WERI-Rb-1 (cell line): ENCODE results near the gene DTNBP1.

ENCODE experiments used
- DNase-seq: peaks from one replicate; pipeline ENCODE4 v3.0.0-alpha.2; 2020
- H3K27ac ChIP-seq: fragments of 250-450 bp; sonication (Bioruptor Pico); 2 replicates; pipeline ENCODE4 v1.5.1; 2020; ENCODE audit warnings: mild to moderate bottlenecking, moderate library complexity
- H3K27me3 ChIP-seq: fragments of 250-450 bp; sonication (Bioruptor Pico); 2 replicates; pipeline ENCODE4 v1.5.1; 2021; ENCODE audit warnings: mild to moderate bottlenecking, low read depth, moderate library complexity; ENCODE audit not compliant: insufficient read depth, severe bottlenecking
- H3K36me3 ChIP-seq: fragments of 250-450 bp; sonication (Bioruptor Pico); 2 replicates; pipeline ENCODE4 v1.5.1; 2020; ENCODE audit warnings: mild to moderate bottlenecking, moderate library complexity
- H3K4me3 ChIP-seq: 2 replicates; pipeline ENCODE4 v1.5.1; 2011; ENCODE audit warnings: low read depth, mild to moderate bottlenecking, control low read depth, low read length
- H3K9me3 ChIP-seq: fragments of 250-450 bp; sonication (Bioruptor Pico); 2 replicates; pipeline ENCODE4 v1.5.1; 2021; ENCODE audit warnings: mild to moderate bottlenecking, moderate library complexity; ENCODE audit not compliant: severe bottlenecking
- TF ChIP-seq, protein P1 (sequence below): IDR thresholded peaks from 2 replicates; pipeline ENCODE4 v1.5.1; 2011; ENCODE audit warnings: low read depth, mild to moderate bottlenecking, control low read depth, inconsistent platforms, low read length

The DTNBP1 gene

DNA sequence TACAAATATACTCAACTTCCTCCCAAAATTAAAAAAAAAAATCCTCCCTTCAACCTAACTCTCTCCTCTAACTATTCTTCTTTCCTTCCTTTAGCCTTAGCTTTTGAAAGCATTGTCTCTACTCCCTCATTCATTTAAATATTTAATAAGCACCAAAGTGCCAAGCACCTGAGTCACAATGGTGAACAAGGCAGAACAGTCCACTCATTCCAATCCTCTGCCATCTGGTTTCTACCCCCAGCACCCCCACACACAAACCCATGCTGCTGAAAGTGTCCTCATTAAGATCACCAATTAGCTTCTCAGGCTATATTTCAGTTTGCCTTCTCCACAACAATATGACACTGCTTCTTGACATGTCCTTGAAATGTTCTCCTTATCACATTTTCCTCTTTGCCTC, 76.3 kb downstream of the DTNBP1 start:
- Histone ChIP-seq H3K27me3 (no peaks in the 10 kb centered on the region), H3K9me3 (no peaks in the 10 kb centered on the region), H3K27ac (no peak overlapping the region), H3K36me3 (no peaks in the 10 kb centered on the region), H3K4me3 (no peak overlapping the region)
- no peak for DNase-seq
- TF ChIP-seq, protein P1, sequence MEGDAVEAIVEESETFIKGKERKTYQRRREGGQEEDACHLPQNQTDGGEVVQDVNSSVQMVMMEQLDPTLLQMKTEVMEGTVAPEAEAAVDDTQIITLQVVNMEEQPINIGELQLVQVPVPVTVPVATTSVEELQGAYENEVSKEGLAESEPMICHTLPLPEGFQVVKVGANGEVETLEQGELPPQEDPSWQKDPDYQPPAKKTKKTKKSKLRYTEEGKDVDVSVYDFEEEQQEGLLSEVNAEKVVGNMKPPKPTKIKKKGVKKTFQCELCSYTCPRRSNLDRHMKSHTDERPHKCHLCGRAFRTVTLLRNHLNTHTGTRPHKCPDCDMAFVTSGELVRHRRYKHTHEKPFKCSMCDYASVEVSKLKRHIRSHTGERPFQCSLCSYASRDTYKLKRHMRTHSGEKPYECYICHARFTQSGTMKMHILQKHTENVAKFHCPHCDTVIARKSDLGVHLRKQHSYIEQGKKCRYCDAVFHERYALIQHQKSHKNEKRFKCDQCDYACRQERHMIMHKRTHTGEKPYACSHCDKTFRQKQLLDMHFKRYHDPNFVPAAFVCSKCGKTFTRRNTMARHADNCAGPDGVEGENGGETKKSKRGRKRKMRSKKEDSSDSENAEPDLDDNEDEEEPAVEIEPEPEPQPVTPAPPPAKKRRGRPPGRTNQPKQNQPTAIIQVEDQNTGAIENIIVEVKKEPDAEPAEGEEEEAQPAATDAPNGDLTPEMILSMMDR, result no peak

DNA sequence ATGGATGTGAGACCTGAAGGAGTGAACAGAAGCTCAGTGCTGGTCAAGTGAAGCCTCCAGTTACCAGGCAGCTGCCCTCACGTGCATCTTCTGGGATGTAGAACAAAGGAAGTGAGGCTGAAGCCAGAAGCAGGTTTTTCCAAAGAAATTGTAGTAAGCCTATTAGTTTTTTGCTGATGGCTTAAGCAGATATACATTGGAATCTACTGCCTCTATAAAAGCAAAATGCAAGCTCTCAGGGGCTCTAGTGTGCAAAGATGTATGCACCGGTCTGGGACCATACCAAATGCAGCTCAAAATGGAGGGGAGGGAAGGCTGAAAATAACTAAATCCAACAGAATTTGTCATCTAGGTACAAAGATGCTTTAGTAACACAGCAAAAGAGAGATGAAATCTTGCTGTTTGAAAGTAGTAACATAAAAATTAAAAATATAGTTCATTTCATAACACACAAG, 77.0 kb downstream of the DTNBP1 start:
- TF ChIP-seq, protein P1, result no peak
- DNase-seq, result no peak
- Histone ChIP-seq H3K9me3 (no peaks in the 10 kb centered on the region), H3K27ac (no peak overlapping the region), H3K27me3 (no peaks in the 10 kb centered on the region), H3K36me3 (no peaks in the 10 kb centered on the region), H3K4me3 (no peak overlapping the region)

DNA sequence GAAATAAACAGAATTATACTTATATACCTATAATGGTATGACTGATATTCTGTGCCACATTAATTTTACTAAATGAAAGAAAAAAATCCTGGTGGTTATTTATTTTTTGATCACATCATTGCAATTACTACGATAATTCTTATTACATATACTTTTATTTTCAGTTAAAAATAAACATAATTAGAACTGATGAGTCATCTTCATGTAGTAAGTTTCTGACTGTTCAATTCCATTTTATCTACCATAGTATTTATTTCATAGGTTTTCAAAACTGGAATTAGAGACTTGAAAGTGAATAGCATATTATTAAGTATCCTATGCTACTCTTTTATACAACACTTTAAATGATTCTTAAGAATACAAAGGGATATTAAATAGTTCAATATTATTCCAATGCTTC, 80.3 kb downstream of the DTNBP1 start:
- TF ChIP-seq, protein P1, result no peak
- DNase-seq, result no peak
- Histone ChIP-seq H3K36me3 (no peaks in the 10 kb centered on the region; the same call in 1 of the 2 replicates), H3K4me3 (no peak overlapping the region), H3K27ac (no peak overlapping the region), H3K27me3 (no peaks in the 10 kb centered on the region), H3K9me3 (peaks cover 2% of the 10 kb centered on the region)

DNA sequence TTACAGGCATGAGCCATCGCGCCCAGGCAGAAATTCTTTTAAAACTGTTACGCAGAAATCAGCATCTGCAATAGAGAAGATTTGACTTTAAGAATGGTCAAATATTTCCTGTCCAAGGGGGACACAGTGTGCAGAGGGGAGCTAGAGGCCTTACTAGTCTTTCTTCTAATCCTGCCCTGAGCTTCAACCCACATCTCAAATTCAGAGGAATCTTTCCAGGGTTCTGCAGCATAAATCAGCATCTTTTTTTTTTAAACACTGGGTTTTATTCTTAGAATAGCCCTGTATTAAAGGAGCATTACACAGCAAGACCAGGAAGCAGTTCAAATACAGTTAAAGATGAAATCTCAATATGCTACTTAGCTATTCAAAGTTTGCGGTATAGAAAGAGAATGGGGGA, 81.1 kb downstream of the DTNBP1 start:
- Histone ChIP-seq H3K27ac (no peak overlapping the region), H3K36me3 (no peaks in the 10 kb centered on the region; the same call in 1 of the 2 replicates), H3K4me3 (no peak overlapping the region), H3K9me3 (peaks cover 2% of the 10 kb centered on the region), H3K27me3 (no peaks in the 10 kb centered on the region)
- TF ChIP-seq, protein P1, result no peak
- DNase-seq, result no peak

DNA sequence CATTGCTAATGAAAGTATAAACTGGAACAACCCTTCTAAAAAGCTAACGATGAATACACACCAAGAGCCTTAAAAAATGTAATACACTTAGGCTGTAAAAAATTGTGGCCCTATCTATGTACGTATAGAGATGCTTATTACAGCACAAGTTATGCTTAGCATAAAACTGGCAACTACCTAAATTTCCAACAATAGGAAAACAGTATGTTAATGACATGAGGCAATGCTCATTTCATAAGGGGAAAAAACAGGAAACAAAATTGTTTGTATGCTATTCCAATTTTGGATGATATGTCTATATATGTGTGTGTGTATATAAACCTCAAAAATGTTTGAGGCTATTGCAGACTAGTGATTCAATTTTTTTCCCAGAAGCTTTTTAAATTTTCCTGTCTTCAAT, 82.5 kb downstream of the DTNBP1 start:
- Histone ChIP-seq H3K9me3 (peaks cover 2% of the 10 kb centered on the region), H3K36me3 (no peaks in the 10 kb centered on the region; the same call in 1 of the 2 replicates), H3K27ac (no peak overlapping the region), H3K4me3 (no peak overlapping the region), H3K27me3 (no peaks in the 10 kb centered on the region)
- no peak for DNase-seq
- TF ChIP-seq, protein P1, result no peak

DNA sequence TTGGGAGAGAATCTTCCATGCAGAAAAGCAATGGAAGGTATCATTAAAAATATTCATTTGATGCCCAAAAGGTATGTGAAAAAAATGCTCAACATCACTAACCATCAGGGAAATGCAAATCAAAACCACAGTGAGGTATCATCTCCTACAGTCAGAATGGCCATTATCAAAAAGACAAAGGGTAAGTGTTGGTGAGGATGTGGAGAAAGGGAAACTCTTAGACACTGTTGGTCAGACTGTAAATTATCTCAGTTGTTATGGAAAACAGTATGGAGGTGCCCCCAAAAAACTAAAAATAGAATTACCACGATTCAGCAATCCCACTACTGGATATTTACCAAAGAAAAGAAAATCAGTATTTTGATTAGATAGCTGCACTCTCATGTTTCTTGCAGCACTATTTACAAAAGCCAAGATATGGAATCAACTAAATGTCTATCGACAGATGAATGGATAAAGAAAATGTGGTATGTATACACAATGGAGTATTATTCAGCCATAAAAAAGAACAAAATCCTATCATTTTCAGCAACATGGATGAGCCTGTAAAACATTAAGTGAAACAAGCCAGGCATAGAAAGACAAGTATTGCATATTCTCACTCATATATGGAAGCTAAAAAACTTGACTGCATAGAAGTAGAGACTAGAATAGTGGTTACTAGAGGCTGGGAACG, 84.0 kb downstream of the DTNBP1 start:
- TF ChIP-seq, protein P1, result no peak
- Histone ChIP-seq H3K4me3 (no peak overlapping the region), H3K9me3 (peaks cover 2% of the 10 kb centered on the region), H3K27me3 (no peaks in the 10 kb centered on the region), H3K27ac (no peak overlapping the region), H3K36me3 (no peaks in the 10 kb centered on the region; the same call in none of the 2 replicates)
- no peak for DNase-seq
